Neuron (in vitro differentiated cells): ENCODE data around the gene NCKAP5.

Experiments
- H2AFZ ChIP-seq: one replicate; pipeline ENCODE4 v1.6.1; 2013; ENCODE audit warnings: low read depth, mild to moderate bottlenecking, inconsistent platforms, low read length, moderate library complexity
- H3K27me3 ChIP-seq: one replicate; pipeline ENCODE4 v1.6.1; 2013; ENCODE audit warnings: low read length; ENCODE audit not compliant: insufficient read depth
- H3K36me3 ChIP-seq: one replicate; pipeline ENCODE4 v1.6.1; 2013; ENCODE audit warnings: low read length; ENCODE audit not compliant: insufficient read depth
- H3K4me1 ChIP-seq: one replicate; pipeline ENCODE4 v1.6.1; 2013; ENCODE audit warnings: low read length; ENCODE audit not compliant: insufficient read depth
- H3K4me3 ChIP-seq: 2 replicates; pipeline ENCODE4 v1.5.1; 2013; ENCODE audit warnings: mild to moderate bottlenecking, low read length, moderate library complexity
- H3K9me3 ChIP-seq: one replicate; pipeline ENCODE4 v1.6.1; 2013; ENCODE audit warnings: low read length

NCKAP5 gene

DNA sequence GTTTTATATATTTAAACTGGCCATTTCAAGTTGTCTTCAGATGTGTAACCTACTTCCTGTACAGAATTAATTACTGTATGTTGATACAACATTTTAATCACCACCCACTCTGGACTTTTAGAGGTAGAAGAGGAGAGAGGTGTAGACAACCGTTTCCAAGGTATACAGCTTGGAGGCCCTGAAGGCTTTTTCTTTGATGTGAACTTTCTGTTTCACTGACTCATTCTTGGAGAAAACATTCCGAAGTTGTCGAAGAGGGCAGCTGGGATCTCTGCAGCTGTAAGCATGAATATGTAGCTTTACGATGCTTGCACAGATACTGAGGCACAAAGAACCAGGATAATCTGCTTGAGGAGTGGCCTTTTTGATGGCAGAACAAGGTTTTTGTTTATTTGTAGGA lies 137.0 kb downstream of the NCKAP5 start:
- peaks cover under 1% of the 10 kb centered on the region for H3K9me3 ChIP-seq
- peaks cover 2% of the 10 kb centered on the region for H3K36me3 ChIP-seq
- H2AFZ ChIP-seq, result no peak overlapping the region
- no peaks in the 10 kb centered on the region for H3K4me1 ChIP-seq
- no peak overlapping the region for H3K4me3 ChIP-seq
- H3K27me3 ChIP-seq, result no peaks in the 10 kb centered on the region

DNA sequence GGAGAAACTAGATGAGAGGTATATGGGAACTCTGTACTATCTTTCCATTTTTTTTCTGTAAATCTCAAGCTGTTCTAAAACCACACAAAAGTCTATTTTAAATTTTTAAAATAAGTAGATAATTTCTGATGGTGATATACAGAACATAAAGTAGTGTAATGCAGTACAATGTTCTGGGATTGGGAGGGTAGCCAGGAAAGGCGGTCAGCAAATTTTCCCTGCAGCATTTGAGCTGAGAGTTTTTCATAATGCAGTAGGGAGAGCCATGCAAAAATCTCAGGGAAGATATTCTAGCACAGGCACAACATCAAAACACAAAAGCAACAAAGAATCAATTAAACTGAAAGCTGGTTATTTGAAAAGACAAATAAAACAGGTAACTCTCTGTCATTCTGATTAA lies 141.5 kb downstream of the NCKAP5 start:
- H3K9me3 ChIP-seq, result no peaks in the 10 kb centered on the region
- no peaks in the 10 kb centered on the region for H3K27me3 ChIP-seq
- peaks cover 2% of the 10 kb centered on the region for H3K36me3 ChIP-seq
- H3K4me1 ChIP-seq, result peaks cover 37% of the 10 kb centered on the region
- H3K4me3 ChIP-seq, result no peak overlapping the region
- no peak overlapping the region for H2AFZ ChIP-seq

DNA sequence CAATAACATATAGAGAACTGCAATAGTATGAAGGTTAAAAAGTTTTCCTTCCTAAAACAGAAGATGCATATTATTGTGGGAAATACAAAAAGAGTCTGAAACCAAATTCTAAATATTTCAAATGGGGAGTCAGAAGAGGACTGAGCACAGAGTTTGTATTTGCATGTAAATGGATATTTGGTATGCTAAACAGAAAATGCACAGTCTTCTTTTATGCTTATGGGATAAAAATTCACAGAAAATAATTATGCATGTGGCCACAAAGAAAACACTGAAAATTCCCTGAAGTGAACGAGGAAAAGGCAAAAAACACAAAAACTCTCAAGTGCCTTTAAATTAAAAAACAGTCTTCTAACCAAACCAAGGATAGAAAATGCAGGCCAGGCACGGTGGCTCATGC lies 142.7 kb downstream of the NCKAP5 start:
- no peaks in the 10 kb centered on the region for H3K9me3 ChIP-seq
- H2AFZ ChIP-seq, result no peak overlapping the region

DNA sequence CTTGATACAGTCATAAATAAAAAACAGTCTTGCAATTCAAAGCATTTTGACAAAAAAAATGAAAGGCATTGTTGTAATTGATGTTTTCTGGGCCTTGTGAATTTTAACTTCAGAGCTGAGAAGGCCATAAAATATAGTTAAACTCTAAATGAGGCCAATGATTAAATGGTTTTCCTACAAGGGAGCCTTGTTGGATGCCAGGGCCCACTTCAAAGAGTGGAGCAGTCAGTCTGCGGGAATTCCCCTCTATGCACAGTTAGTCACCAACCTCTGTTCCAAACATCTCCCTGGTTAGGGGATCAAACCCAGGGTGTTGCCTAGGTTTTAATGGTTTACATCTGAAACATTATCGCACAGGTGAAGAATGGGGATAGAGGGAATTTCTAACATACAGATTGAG lies 143.4 kb downstream of the NCKAP5 start:
- Histone ChIP-seq H3K36me3 (peaks cover 2% of the 10 kb centered on the region), H3K4me3 (no peak overlapping the region), H3K9me3 (no peaks in the 10 kb centered on the region), H3K4me1 (peaks cover 55% of the 10 kb centered on the region), H3K27me3 (no peaks in the 10 kb centered on the region), H2AFZ (no peak overlapping the region)

More for the DNA sequence above, 142.7 kb downstream of the NCKAP5 start:
- Histone ChIP-seq H3K4me3 (no peak overlapping the region), H3K36me3 (peaks cover 2% of the 10 kb centered on the region), H3K27me3 (no peaks in the 10 kb centered on the region), H3K4me1 (peaks cover 49% of the 10 kb centered on the region)

DNA sequence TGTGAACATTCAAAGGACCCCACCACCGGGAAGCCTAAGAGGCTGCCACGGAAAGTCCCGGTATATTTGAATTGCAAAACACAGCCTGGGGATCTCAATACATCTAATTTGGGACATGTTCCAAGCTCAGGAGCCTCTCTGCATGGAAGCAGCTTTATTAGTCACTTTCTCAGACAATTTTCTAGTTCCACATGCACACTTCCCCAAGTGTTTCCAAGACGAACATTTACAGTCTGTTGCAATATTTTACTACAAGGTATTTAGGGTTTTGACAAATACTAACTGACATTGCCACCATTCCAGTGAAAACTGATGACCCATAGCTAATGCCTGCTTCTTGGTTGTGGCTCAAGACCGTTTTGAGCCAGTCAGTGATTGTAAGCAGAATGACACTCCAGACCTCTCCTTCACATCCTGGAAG lies 145.3 kb downstream of the NCKAP5 start:
- H3K4me1 ChIP-seq, result peaks cover 74% of the 10 kb centered on the region
- no peak overlapping the region for H3K4me3 ChIP-seq
- H2AFZ ChIP-seq, result no peak overlapping the region

DNA sequence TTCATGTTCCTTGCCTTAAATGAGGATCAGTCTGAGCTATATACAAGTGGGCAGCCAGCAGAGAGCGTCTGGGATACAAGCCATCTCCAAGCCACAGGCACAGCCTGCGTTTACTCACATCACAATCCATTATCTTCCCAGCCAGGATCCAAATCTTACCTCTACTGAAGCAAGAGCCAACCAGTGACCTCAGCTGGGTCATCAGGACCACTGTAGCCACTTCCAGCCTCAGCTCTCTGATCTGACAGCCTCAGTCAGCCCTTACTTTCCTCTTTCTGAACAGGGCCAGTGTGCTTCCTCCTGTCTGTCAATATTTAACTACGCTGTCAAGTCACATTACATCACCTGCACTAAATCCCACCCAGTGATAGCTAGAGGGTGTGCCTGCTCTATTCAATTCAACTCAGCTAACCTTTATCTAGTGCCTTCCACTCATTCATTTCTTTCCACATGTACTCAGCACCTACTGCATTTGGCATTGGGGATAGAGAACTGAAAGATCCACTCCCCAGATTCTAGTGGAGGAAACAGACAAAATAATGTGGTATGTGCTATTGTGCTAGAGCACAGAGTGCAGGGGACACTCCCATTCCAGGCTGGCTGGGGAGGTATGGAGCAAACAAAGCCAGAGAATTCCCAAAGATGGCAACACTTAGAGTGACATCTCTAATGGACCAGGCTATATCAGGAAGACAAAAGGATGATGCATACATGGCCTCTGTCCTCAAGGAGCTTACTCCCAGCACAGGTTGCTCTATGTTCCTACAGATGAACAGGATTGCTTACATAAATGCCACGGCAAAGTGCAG lies 146.5 kb downstream of the NCKAP5 start:
- Histone ChIP-seq H3K36me3 (no peaks in the 10 kb centered on the region), H3K4me1 (peaks cover 85% of the 10 kb centered on the region), H2AFZ (no peak overlapping the region), H3K27me3 (no peaks in the 10 kb centered on the region), H3K9me3 (no peaks in the 10 kb centered on the region), H3K4me3 (no peak overlapping the region)

More for the DNA sequence above, 145.3 kb downstream of the NCKAP5 start:
- no peaks in the 10 kb centered on the region for H3K27me3 ChIP-seq
- H3K9me3 ChIP-seq, result no peaks in the 10 kb centered on the region
- H3K36me3 ChIP-seq, result no peaks in the 10 kb centered on the region

DNA sequence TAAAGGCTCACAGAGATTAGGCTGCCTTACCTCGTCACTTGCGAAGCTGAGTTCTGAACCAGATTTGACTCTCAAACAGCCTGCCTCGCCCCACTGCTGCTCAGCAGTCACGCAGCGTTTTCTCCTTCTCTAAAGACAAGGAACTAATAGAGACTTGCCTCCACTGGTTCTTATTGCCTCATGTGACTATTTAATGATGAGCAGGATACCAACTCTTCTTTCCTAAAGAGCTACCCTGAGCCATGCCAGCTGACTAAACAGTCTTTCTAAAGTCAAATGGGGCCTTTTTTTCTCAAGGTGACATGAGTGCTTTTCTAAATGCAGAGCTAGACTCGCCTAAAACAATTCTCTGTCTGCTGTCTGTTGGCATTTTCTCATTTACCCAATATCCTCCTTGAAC lies 147.5 kb downstream of the NCKAP5 start:
- Histone ChIP-seq H3K4me1 (peaks cover 94% of the 10 kb centered on the region), H3K27me3 (no peaks in the 10 kb centered on the region), H3K4me3 (no peak overlapping the region)

DNA sequence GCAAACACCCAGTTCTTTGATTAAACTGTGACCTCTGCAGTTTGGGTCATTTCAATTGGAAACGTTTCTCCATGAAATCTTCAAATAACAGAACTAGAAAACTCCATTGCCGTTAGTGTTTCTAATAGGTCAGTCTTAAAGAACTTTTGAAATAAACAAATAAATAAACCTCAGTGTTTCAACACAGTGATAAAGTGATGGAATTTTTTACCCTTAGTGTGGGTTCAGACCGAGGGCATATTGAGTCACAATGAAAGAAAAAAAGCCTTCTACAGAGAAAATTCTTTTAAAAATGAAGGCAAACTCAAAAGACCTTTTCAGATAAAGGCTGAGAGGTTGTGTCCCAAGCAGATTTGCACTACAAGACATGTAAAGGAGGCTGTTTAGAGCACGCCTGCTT lies 149.6 kb downstream of the NCKAP5 start:
- H3K9me3 ChIP-seq, result no peaks in the 10 kb centered on the region
- no peak overlapping the region for H3K4me3 ChIP-seq
- H3K27me3 ChIP-seq, result no peaks in the 10 kb centered on the region
- peaks cover 89% of the 10 kb centered on the region for H3K4me1 ChIP-seq
- H3K36me3 ChIP-seq, result no peaks in the 10 kb centered on the region
- no peak overlapping the region for H2AFZ ChIP-seq

More for the DNA sequence above, 147.5 kb downstream of the NCKAP5 start:
- no peak overlapping the region for H2AFZ ChIP-seq
- no peaks in the 10 kb centered on the region for H3K36me3 ChIP-seq
- no peaks in the 10 kb centered on the region for H3K9me3 ChIP-seq

DNA sequence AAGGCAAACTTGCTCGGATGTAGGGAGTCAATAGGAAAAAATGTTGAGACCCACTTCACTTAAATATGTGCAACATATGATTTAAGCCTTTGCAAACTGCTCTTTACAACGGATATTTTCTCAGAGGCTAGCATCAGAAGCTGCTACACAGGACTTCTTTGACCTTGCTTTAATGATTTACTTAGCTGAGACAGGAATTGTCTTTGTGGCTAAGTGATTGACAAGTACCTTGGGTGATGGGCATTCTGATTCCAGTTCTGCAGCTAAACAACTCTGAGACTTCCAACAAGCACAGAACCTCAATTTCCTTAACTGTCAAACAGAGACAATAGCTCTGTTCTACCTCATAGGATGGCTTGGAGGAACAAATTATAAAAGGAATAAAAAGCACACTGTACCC lies 150.2 kb downstream of the NCKAP5 start:
- H3K27me3 ChIP-seq, result no peaks in the 10 kb centered on the region
- H3K4me1 ChIP-seq, result peaks cover 83% of the 10 kb centered on the region
- no peaks in the 10 kb centered on the region for H3K9me3 ChIP-seq
- no peak overlapping the region for H3K4me3 ChIP-seq
- no peak overlapping the region for H2AFZ ChIP-seq
- H3K36me3 ChIP-seq, result no peaks in the 10 kb centered on the region

DNA sequence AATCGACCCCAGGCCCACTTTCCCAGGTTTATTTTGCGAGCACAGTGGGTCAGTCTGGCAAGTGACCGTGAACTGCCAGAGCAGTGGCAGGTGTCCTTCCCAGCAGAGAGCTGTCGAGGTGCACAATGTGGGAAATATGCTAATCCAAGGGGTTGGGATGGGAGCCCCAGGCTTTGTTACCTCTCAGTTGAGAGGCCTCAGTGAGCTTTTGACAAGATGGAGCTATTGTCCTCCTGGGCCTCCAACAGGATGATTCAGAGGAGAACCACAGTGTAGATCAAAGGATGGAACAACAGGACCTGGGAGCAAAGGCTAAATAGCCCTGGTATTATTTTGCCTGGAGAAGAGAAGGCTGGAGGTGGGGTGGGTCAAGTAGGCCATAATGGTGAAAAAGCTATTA lies 150.8 kb downstream of the NCKAP5 start:
- H3K4me1 ChIP-seq, result peaks cover 80% of the 10 kb centered on the region
- no peaks in the 10 kb centered on the region for H3K9me3 ChIP-seq
- H2AFZ ChIP-seq, result no peak overlapping the region
- H3K36me3 ChIP-seq, result no peaks in the 10 kb centered on the region
- H3K4me3 ChIP-seq, result no peak overlapping the region
- H3K27me3 ChIP-seq, result no peaks in the 10 kb centered on the region

DNA sequence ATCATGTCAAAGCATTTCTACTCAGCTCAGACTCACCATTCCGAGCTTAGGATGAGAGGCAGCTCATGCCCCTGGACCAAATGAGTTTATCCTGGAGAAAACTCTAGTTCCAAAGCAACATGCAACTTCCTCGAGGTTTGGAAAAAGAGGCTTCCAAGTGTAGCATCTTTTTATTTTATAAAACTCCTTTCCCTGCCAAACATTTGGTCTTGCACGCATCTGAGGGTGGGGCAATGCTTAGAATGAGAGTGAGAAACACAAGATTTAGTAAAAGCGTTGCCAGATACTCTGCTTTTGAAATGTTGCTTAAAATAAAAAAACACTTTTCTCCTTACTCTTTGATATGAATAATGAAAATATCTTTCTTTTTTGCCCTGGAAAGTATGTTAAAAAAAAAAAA lies 151.5 kb downstream of the NCKAP5 start:
- peaks cover 79% of the 10 kb centered on the region for H3K4me1 ChIP-seq

DNA sequence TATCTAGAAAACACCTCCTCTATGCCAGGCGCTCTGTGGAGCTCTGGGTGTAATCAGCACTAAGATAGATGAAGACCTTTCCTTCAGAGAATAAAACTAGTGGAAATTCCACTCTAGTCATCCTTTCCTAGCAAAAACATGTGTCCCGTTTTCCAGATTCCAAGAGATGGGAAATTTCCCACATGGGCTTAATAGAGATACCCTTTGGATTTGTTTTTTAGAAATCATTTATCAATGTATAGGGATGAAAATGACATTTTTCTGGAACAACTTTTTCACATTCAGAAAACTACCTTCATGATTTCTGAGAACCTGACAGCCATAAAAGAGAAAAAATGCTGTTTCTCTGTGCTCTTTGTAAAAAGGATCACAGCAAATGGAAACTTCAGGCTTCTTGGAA lies 152.1 kb downstream of the NCKAP5 start:
- Histone ChIP-seq H2AFZ (no peak overlapping the region), H3K9me3 (no peaks in the 10 kb centered on the region), H3K4me3 (no peak overlapping the region), H3K27me3 (no peaks in the 10 kb centered on the region), H3K4me1 (peaks cover 73% of the 10 kb centered on the region), H3K36me3 (no peaks in the 10 kb centered on the region)

More for the DNA sequence above, 151.5 kb downstream of the NCKAP5 start:
- no peak overlapping the region for H3K4me3 ChIP-seq
- no peaks in the 10 kb centered on the region for H3K36me3 ChIP-seq
- no peak overlapping the region for H2AFZ ChIP-seq
- no peaks in the 10 kb centered on the region for H3K27me3 ChIP-seq
- H3K9me3 ChIP-seq, result no peaks in the 10 kb centered on the region

DNA sequence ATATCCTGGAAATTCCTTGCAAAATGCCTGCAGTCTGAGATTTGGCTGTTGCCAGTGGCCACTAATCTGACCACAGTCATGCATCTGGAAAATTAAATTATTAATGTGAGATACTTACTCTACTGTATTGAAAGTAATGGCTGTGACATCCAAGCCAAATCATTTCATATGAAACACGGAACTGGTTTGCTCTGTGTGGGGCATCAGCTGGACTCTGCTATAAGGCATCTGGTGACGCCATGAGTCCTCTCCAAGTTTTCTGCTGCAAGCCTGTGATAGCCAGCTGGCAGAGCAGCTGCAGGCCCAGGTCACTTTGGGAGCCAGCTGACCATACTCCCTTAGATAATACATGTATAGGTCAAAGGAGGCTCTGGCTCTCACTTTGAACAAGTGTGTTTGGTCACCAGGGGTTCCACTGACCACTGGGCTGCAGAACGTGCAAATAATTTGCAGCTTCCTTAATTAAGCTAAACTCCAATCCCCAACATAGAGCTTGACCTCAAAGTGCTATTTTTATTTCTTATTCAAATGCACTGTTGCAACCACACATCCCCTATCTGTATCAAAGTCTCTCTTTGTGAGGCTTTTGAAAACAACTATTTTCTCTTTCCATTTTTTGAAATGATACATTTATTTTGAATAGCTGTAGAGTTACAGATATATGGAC lies 152.9 kb downstream of the NCKAP5 start:
- Histone ChIP-seq H3K9me3 (no peaks in the 10 kb centered on the region), H3K4me1 (peaks cover 67% of the 10 kb centered on the region), H3K4me3 (no peak overlapping the region), H2AFZ (no peak overlapping the region), H3K27me3 (no peaks in the 10 kb centered on the region), H3K36me3 (no peaks in the 10 kb centered on the region)
